DMS114 treated with DMSO at 0.1 percent for 48 hours (cell line): ENCODE measurements around the gene PDZRN4.
"Not testable (repeated sequence)": the region's sequence is repeated elsewhere in the genome, so short reads cannot be mapped to it uniquely, and the experiment has no call there.

Experiments used
- DNase-seq: peaks from one replicate; lab custom pipeline; 2025; ENCODE audit not compliant: unreplicated experiment; lab: John Stamatoyannopoulos, UW

The PDZRN4 gene

GRCh38 chr12:41552588-41552987 is 364.5 kb downstream of the PDZRN4 start:
- no peak for DNase-seq

GRCh38 chr12:41556176-41556575 is 368.1 kb downstream of the PDZRN4 start:
- DNase-seq = no peak

DNA sequence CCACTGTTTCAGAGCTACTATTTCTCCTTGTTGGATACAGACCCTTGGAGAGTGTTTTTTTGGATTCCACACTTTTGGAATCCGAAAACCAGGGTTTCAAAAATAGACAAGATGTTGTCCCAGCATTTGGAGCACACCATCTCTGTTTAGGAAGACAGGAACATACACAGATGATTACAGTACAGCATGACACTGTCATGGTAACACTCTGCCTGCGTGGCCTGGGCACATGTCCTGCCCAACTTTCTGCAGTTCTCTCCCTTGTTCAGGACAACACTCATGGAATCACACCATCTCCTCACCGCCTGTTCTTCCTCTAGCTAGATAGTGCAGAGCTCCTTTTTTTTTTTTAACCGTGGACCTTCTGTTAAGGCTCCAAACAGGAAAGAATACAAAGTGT is 369.2 kb downstream of the PDZRN4 start:
- DNase-seq = no peak

DNA sequence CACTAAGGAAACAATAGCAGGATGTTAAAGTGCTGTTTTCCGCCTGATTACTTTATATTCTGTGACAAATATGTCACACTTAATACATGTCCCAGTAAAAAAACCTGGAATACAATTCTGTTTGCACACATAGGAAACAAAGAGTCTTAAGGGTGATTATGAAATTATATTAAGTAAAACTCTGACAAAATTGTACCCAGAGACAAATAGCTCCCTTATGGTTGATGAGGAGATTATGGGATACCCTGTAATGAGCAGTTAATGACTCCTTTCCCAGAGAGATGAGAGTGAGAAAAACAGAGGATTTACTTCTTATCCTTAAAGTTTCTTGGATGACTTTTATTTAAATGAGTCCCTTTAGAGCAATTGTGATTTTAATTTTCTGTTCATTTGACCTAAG is 370.6 kb downstream of the PDZRN4 start:
- DNase-seq = no peak

DNA sequence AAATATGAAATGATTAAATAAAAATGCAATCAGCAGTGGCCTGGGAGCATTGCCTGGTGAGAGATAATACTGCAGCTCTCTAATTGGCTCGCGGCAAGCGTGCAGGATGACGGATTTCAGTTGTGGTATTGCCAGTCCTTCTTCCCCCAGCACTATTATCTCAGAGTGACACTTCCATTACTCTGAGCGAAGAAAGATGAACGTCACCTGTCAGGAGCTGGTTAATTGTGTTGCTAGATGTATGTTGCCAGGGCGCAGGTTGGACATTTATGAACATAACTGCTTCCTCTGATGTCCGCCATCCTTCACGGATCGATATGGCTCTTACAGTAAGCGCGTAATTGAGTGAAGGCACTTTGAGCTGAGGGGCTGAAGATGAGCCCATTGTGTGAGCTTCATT is 374.9 kb downstream of the PDZRN4 start:
- no peak for DNase-seq

- DNase-seq = no peak
These were observed 376.7 kb downstream of the PDZRN4 start for GRCh38 chr12:41564816-41565215.

- no peak for DNase-seq
These were observed 378.6 kb downstream of the PDZRN4 start for GRCh38 chr12:41566703-41567102.

DNA sequence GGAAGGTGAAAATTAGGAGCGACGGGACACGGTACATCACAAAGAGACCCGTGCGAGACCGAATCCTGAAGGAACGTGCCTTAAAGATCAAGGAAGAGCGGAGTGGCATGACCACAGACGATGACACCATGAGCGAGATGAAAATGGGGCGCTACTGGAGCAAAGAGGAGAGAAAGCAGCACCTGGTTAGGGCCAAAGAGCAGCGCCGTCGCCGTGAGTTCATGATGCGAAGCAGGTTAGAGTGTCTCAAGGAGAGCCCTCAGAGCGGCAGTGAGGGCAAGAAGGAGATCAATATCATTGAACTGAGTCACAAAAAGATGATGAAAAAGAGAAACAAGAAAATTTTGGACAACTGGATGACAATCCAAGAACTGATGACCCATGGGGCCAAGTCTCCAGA is 385.3 kb downstream of the PDZRN4 start:
- no peak for DNase-seq

DNA sequence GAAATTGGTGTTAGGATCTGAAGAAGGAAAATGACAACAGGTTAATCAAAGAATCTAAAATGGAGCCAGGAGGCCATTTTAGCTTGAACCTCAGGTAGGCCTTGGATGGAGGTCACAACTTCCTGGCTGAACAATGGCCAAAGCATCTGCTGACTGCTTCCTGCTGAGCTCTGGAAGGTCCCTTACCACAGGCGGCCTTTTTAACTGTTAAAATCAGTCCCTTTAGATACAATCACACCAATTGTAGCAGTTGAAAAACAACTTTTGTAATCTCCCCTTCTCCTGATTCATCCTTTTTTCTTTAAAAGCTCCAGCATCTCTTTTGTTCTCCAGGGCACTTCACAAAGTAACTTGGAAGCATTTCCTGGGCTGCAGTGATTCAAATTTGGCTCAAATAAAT is 388.8 kb downstream of the PDZRN4 start:
- DNase-seq = no peak

GRCh38 chr12:41577995-41578394 is 389.9 kb downstream of the PDZRN4 start:
- DNase-seq = no peak

DNA sequence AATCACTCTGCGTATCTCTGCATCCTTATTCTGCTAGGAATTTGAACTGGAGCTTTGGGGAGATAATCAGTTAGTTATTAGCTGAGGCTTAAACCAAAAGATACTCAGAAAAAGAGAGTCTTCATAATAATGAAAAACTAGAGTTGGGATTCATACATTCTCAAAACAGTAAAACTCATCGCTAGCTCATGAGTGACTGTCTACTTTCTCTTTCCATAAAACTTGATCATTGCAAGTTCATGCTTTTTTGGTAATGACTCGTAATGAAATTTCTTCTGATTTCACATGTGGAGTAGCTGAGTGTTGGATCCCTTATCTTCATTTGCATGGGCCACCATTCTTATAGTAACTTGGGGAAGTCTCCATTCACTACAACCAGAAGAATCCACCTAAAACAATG is 397.7 kb downstream of the PDZRN4 start:
- no peak for DNase-seq

GRCh38 chr12:41587574-41587973 is 399.5 kb downstream of the PDZRN4 start:
- no peak for DNase-seq

GRCh38 chr12:41589878-41590277 is 401.8 kb downstream of the PDZRN4 start:
- no peak for DNase-seq

DNA sequence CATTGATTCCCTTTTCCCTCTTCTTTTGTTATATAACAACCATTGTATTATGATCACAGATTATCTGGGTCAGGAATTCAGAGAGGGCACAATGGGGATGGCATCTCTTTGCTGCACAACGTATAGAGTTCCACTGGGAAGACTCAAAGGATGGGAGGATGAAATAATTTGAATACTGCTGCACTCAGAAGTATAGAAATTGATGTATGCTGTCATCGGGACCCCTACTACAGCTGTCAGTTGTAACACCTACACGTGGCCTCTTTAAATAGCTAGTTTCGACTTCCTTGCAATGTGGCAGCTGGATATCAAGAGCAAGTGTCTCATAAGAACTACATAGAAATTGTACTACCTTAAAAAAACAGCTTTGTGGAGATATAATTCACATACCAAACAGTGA is 408.1 kb downstream of the PDZRN4 start:
- DNase-seq = no peak

GRCh38 chr12:41604830-41605229 is 416.7 kb downstream of the PDZRN4 start:
- no peak for DNase-seq

- no peak for DNase-seq
These were observed 417.6 kb downstream of the PDZRN4 start for GRCh38 chr12:41605545-41606305.

DNA sequence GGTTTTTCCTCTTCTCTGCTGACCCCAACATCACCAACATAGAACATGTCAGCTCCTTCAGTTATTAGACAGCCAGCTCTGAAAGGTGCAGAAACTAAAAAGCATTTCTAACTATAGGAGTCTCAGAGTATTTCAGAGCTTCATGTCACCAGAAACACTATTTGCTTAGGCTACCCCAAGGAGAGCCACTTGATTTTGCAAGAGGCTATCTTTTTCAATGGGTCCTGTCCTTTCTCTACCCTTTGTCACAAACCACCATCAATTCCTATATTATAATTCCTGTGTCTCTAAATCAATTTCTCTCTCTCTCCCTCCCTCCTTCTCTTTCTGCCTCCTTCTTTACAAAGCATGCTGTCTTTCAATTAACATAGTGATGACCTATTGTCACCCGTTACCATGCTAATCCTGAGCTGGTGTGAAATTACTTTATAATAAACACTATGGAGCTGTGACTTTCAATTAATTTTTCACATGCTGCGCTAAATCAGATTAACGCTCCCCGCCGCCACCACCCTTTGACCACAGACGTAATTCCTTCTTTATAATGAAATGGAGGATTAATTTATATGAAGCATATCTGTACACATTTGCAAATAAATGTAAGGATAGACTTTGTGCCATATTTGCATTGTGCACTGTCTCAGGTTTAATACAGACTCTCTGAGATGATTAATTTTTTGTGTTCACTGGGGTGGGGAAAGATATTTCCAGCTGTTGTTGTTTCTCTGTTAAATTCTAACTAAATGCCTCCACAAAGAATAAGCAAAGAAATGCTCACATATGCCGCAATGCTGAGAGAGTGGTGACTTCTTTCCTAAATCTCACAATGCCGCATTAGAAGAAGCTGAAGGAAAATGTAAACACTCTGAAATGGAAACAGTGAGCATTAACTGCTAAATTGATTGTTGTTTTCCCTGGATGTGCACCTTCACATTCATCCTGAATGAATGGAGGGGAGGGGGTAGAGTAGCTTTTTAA is 418.6 kb downstream of the PDZRN4 start:
- no peak for DNase-seq

DNA sequence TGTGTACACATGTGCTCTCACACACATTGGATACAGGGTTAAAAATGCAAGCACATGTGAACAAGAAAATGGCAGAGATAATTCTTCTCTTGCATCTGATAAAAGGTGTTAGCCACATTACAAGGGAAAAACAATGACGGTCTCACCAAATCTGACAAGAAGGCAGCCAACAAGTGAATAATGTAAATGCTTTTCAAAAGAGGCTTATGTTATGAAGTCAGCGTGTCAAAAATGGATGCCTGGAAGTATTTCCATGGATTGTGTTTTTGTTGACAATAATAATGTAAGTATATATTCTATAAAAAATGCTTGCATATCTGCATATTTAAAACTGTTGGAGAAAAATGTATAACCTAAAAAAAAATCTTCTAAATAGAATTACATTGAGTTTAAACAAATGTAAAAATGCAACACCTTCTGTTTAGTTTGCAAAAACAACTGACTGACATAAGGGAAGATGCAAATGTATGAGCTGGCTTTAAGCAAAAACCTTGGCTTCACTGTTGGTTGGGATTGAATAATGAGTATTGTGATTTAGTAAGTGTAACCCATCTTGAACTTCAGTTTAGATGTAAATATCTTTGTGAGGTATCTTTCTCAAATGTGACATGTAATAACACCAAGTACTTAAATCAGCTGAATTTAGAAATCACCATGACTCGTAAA is 424.9 kb downstream of the PDZRN4 start:
- no peak for DNase-seq

GRCh38 chr12:41615174-41615573 is 427.1 kb downstream of the PDZRN4 start:
- not testable (repeated sequence) for DNase-seq

GRCh38 chr12:41619705-41620104 is 431.6 kb downstream of the PDZRN4 start:
- no peak for DNase-seq

DNA sequence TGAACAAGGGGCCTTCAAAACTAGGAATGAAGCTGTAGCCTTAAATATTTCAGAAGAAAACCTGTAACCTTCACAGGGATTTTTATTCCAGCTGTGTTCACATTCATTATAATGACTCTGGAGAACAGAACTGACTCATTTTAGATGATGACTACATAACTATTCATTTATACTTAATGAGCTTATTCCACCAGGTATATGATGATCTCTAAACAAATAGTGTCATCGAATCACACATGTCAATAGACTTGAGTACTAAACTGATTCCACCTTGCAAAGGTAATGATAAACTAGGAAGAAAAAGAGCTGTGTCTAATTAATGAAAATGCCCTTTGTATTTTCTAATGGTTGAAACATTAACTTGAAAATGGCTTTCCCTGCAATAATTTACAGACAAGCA is 433.2 kb downstream of the PDZRN4 start:
- no peak for DNase-seq
